SK-N-SH treated with all-trans-retinoic acid at 6 μM for 48 hours (cell line): ENCODE data around the gene SGTB.

Experiments
- ATAC-seq: fragments of 200-7000 bp; cut with Tn5 transposase; 3 replicates; pipeline ENCODE4 v1.9.1; 2020; ENCODE audit warnings: mild to moderate bottlenecking, moderate library complexity
- ARNTL ChIP-seq: fragments of 450-650 bp; formaldehyde crosslinking; IDR thresholded peaks from 2 replicates; pipeline ENCODE4 v1.5.0; 2020; ENCODE audit warnings: low read depth, mild to moderate bottlenecking, moderate library complexity, borderline replicate concordance
- CREB5 ChIP-seq: fragments of 250-450 bp; sonication (Bioruptor Pico); IDR thresholded peaks from 2 replicates; pipeline ENCODE4 v1.5.1; 2020; ENCODE audit warnings: low read depth, mild to moderate bottlenecking, moderate library complexity
- CSDC2 ChIP-seq: fragments of 250-450 bp; sonication (Bioruptor Pico); IDR thresholded peaks from 2 replicates; pipeline ENCODE4 v1.5.0; 2020; ENCODE audit warnings: mild to moderate bottlenecking, moderate library complexity
- ESRRG ChIP-seq: fragments of 250-450 bp; sonication (Bioruptor Pico); IDR thresholded peaks from 2 replicates; pipeline ENCODE4 v1.6.1; 2021; ENCODE audit warnings: mild to moderate bottlenecking
- GLIS3 ChIP-seq: fragments of 250-450 bp; sonication (Bioruptor Pico); IDR thresholded peaks from 2 replicates; pipeline ENCODE4 v1.5.0; 2020; ENCODE audit warnings: mild to moderate bottlenecking, moderate library complexity
- OSR1 ChIP-seq: fragments of 250-450 bp; sonication (Bioruptor Pico); IDR thresholded peaks from 2 replicates; pipeline ENCODE4 v1.8.0; 2022; ENCODE audit warnings: moderate library complexity, mild to moderate bottlenecking, inconsistent platforms
- PATZ1 ChIP-seq: fragments of 250-450 bp; sonication (Bioruptor Pico); IDR thresholded peaks from 2 replicates; pipeline ENCODE4 v1.8.0; 2020; ENCODE audit warnings: mild to moderate bottlenecking, moderate library complexity, borderline replicate concordance
- PPARA ChIP-seq: fragments of 250-450 bp; sonication (Bioruptor Pico); IDR thresholded peaks from 2 replicates; pipeline ENCODE4 v1.5.0; 2020; ENCODE audit warnings: mild to moderate bottlenecking, borderline replicate concordance
- RARB ChIP-seq: fragments of 250-450 bp; sonication (Bioruptor Pico); IDR thresholded peaks from 2 replicates; pipeline ENCODE4 v1.8.0; 2021; ENCODE audit warnings: mild to moderate bottlenecking, moderate library complexity
- SNAI2 ChIP-seq: fragments of 250-450 bp; sonication (Bioruptor Pico); IDR thresholded peaks from 2 replicates; pipeline ENCODE4 v1.5.0; 2020; ENCODE audit warnings: mild to moderate bottlenecking, moderate library complexity
- TCF4 ChIP-seq: fragments of 250-450 bp; sonication (Bioruptor Pico); IDR thresholded peaks from 2 replicates; pipeline ENCODE4 v1.8.0; 2021; ENCODE audit warnings: mild to moderate bottlenecking, moderate library complexity, borderline replicate concordance
- TOX ChIP-seq: fragments of 250-450 bp; sonication (Bioruptor Pico); IDR thresholded peaks from 2 replicates; pipeline ENCODE4 v1.8.0; 2021; ENCODE audit warnings: mild to moderate bottlenecking, moderate library complexity, borderline replicate concordance
- TSHZ2 ChIP-seq: fragments of 250-450 bp; sonication (Bioruptor Pico); IDR thresholded peaks from 2 replicates; pipeline ENCODE4 v1.5.0; 2020; ENCODE audit warnings: mild to moderate bottlenecking, moderate library complexity
- ZC3H10 ChIP-seq: fragments of 250-450 bp; sonication (Bioruptor Pico); IDR thresholded peaks from 2 replicates; pipeline ENCODE4 v1.5.1; 2021; ENCODE audit warnings: mild to moderate bottlenecking, moderate library complexity
- ZFP3 ChIP-seq: fragments of 250-450 bp; sonication (Bioruptor Pico); IDR thresholded peaks from 2 replicates; pipeline ENCODE4 v1.5.0; 2020; ENCODE audit warnings: mild to moderate bottlenecking, moderate library complexity
- ZNF565 ChIP-seq: fragments of 450-650 bp; formaldehyde crosslinking; conservative IDR thresholded peaks from 2 replicates; pipeline ENCODE4 v1.5.0; 2020; ENCODE audit warnings: low read depth, mild to moderate bottlenecking, moderate library complexity
- ZNF70 ChIP-seq: fragments of 450-650 bp; formaldehyde crosslinking; IDR thresholded peaks from 2 replicates; pipeline ENCODE4 v1.5.0; 2020; ENCODE audit warnings: mild to moderate bottlenecking, moderate library complexity
- ZNF8 ChIP-seq: fragments of 450-650 bp; formaldehyde crosslinking; IDR thresholded peaks from 2 replicates; pipeline ENCODE4 v1.5.0; 2020; ENCODE audit warnings: mild to moderate bottlenecking, moderate library complexity
- TF ChIP-seq, protein P1 (sequence below): fragments of 250-450 bp; sonication (Bioruptor Pico); IDR thresholded peaks from 2 replicates; pipeline ENCODE4 v1.8.0; 2021; ENCODE audit warnings: low read depth, mild to moderate bottlenecking, moderate library complexity, borderline replicate concordance
- TF ChIP-seq, protein P2 (sequence below): fragments of 250-450 bp; sonication (Bioruptor Pico); IDR thresholded peaks from 2 replicates; pipeline ENCODE4 v1.5.1; 2021; ENCODE audit warnings: mild to moderate bottlenecking, moderate library complexity

Gene SGTB

GRCh38 chr5:65768723-65769346 is 46.9 kb upstream of the SGTB start (continued):
- TF ChIP-seq, protein P1, sequence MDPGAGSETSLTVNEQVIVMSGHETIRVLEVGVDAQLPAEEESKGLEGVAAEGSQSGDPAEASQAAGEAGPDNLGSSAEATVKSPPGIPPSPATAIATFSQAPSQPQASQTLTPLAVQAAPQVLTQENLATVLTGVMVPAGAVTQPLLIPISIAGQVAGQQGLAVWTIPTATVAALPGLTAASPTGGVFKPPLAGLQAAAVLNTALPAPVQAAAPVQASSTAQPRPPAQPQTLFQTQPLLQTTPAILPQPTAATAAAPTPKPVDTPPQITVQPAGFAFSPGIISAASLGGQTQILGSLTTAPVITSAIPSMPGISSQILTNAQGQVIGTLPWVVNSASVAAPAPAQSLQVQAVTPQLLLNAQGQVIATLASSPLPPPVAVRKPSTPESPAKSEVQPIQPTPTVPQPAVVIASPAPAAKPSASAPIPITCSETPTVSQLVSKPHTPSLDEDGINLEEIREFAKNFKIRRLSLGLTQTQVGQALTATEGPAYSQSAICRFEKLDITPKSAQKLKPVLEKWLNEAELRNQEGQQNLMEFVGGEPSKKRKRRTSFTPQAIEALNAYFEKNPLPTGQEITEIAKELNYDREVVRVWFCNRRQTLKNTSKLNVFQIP (CRISPR knock-in tag), result no peak
- TF ChIP-seq, protein P2, sequence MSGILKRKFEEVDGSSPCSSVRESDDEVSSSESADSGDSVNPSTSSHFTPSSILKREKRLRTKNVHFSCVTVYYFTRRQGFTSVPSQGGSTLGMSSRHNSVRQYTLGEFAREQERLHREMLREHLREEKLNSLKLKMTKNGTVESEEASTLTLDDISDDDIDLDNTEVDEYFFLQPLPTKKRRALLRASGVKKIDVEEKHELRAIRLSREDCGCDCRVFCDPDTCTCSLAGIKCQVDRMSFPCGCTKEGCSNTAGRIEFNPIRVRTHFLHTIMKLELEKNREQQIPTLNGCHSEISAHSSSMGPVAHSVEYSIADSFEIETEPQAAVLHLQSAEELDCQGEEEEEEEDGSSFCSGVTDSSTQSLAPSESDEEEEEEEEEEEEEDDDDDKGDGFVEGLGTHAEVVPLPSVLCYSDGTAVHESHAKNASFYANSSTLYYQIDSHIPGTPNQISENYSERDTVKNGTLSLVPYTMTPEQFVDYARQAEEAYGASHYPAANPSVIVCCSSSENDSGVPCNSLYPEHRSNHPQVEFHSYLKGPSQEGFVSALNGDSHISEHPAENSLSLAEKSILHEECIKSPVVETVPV (CRISPR knock-in tag), result no peak
- TF ChIP-seq TOX (no peak), CSDC2 (no peak), ARNTL (CRISPR knock-in tag) (no peak), ZC3H10 (CRISPR knock-in tag) (no peak), ZNF8 (CRISPR knock-in tag) (no peak), ZNF565 (CRISPR knock-in tag) (no peak)

GRCh38 chr5:65767565-65767964 is 45.7 kb upstream of the SGTB start:
- TF ChIP-seq, protein P2 (CRISPR knock-in tag), result no peak
- no peak for TF ChIP-seq RARB (CRISPR knock-in tag)
- TF ChIP-seq OSR1 (CRISPR knock-in tag), result no peak
- no peak for TF ChIP-seq PPARA (CRISPR knock-in tag)
- no peak for TF ChIP-seq TCF4 (CRISPR knock-in tag)
- no peak for TF ChIP-seq CSDC2
- TF ChIP-seq, protein P1 (CRISPR knock-in tag), result no peak
- no peak for TF ChIP-seq ZFP3 (CRISPR knock-in tag)
- TF ChIP-seq ZNF70 (CRISPR knock-in tag), result no peak
- no peak for TF ChIP-seq SNAI2 (CRISPR knock-in tag)
- TF ChIP-seq CREB5 (CRISPR knock-in tag), result no peak
- no peak for TF ChIP-seq TSHZ2 (CRISPR knock-in tag)
- no peak for TF ChIP-seq ESRRG (CRISPR knock-in tag)
- no peak for TF ChIP-seq GLIS3 (CRISPR knock-in tag)
- no peak for TF ChIP-seq PATZ1 (CRISPR knock-in tag)
- no peak for TF ChIP-seq TOX
- no peak for ATAC-seq
